Nephron (organoid): ENCODE results near the gene HPGD.
A peak's percentile ranks its signal among the peaks of the same experiment; 100 is the strongest.

Source experiments
- H3K27ac Mint-ChIP-seq, 3 experiments: 2 replicates each; pipeline ENCODE4 v1.8.0; 2020; ENCODE audit warnings: mixed read lengths in 3 of 3, mild to moderate bottlenecking in 2 of 3, moderate library complexity in 1 of 3
- H3K27me3 Mint-ChIP-seq: 2 replicates; pipeline ENCODE4 v1.8.0; 2021; ENCODE audit warnings: low read depth, mild to moderate bottlenecking, moderate library complexity, mixed read lengths
- H3K36me3 Mint-ChIP-seq: 2 replicates; pipeline ENCODE4 v1.8.0; 2020; ENCODE audit warnings: low read depth, mixed read lengths
- H3K4me1 Mint-ChIP-seq: 2 replicates; pipeline ENCODE4 v1.8.0; 2020; ENCODE audit warnings: mixed read lengths
- H3K4me3 Mint-ChIP-seq, 3 experiments: 2 replicates each; pipeline ENCODE4 v1.8.0; 2020; ENCODE audit warnings: mild to moderate bottlenecking in 3 of 3, mixed read lengths in 3 of 3, moderate library complexity in 2 of 3
- H3K9me3 Mint-ChIP-seq: 2 replicates; pipeline ENCODE4 v1.8.0; 2020; ENCODE audit warnings: mixed read lengths
- TF ChIP-seq, protein P1 (sequence below), 3 experiments: fragments of 200-600 bp; sonication (generic); IDR thresholded peaks; one replicate each; pipeline ENCODE4 v1.5.0; 2021; ENCODE audit warnings: antibody characterized with exemption in 3 of 3; ENCODE audit not compliant: unreplicated experiment in 3 of 3

The HPGD gene

DNA sequence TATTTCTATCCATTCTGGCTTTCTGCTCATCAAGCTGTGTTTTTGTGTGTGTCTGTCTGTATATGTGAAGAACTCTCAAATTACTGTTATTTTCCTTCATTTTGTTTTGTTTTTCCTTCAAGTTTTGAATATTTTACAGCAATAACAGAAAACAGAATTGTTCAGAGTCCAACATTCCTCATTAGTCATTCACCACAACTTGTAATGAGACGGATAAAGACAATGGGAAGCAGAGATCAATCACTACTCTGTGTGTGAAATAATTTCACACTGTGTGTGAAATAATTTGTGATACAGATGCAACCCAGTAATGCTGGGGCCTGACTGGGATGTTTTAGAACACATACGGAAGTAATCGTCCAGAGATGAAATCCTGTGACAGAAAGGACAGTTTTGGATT is 55.2 kb downstream of the HPGD start:
- Mint-ChIP-seq H3K27ac (peak overlapping the region in 1 of 3 experiments; percentile 1), H3K4me3 (no peak overlapping the region), H3K4me1 (peaks cover 5% of the 10 kb centered on the region), H3K9me3 (peaks cover 2% of the 10 kb centered on the region), H3K27me3 (no peaks in the 10 kb centered on the region), H3K36me3 (no peaks in the 10 kb centered on the region)
- TF ChIP-seq, protein P1, sequence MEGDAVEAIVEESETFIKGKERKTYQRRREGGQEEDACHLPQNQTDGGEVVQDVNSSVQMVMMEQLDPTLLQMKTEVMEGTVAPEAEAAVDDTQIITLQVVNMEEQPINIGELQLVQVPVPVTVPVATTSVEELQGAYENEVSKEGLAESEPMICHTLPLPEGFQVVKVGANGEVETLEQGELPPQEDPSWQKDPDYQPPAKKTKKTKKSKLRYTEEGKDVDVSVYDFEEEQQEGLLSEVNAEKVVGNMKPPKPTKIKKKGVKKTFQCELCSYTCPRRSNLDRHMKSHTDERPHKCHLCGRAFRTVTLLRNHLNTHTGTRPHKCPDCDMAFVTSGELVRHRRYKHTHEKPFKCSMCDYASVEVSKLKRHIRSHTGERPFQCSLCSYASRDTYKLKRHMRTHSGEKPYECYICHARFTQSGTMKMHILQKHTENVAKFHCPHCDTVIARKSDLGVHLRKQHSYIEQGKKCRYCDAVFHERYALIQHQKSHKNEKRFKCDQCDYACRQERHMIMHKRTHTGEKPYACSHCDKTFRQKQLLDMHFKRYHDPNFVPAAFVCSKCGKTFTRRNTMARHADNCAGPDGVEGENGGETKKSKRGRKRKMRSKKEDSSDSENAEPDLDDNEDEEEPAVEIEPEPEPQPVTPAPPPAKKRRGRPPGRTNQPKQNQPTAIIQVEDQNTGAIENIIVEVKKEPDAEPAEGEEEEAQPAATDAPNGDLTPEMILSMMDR (IDR thresholded peaks at IDR 0.05; ENCODE audit: unreplicated experiment in 3 of 3): no peak

DNA sequence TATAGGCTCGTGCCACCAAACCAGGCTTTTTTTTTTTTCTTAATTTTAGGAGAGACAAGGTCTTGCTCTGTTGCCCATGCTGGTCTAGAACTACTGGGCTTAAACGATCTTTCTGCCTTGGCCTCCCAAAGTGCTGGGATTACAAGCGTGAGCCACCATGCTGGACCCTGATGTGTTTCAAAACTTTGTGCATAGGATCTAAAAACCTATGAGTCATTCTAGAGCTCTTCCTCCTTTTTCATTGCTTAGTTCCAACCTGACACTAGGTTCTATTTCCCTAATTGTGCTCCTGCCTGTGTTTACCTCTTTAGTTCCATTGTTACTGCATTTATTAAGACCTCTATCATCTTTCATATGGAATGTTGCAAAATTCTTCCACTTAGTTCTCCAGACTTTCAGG is 57.3 kb downstream of the HPGD start:
- Mint-ChIP-seq H3K36me3 (no peaks in the 10 kb centered on the region), H3K27me3 (no peaks in the 10 kb centered on the region), H3K4me1 (peaks cover 5% of the 10 kb centered on the region), H3K27ac (no peak overlapping the region), H3K9me3 (peaks cover 2% of the 10 kb centered on the region), H3K4me3 (no peak overlapping the region)
- TF ChIP-seq, protein P1 (IDR thresholded peaks at IDR 0.05; ENCODE audit: unreplicated experiment in 3 of 3): no peak

DNA sequence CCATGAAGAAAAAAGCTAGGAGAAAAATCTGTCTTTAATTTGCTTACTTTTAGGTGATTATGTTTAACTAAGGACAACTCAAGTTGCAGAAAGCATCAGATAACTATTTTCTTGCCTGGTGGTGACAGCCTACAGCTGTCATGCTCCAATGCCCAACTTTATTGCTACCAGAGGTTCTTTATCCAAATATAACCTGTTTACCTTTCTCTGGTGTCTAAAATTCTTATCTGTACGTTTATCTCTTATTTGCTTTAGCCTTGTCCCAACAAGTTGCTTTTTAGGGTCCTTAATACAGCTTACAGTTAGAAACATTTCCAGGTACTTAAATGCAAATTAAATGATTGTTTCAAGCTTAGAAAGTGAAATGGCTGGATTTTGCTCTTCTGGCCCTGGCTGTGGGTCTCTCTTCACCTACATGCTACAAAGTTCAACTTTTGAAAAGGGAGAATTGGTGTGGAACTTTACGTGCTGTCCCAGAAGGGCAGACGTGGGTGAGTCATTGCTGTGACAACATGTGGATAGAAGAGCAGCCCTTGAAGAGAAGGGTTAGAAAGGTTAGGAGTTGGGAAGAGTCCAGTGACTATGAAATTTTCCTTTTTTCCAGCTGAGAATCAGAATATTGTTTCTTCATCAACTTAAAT is 60.7 kb downstream of the HPGD start:
- peaks cover 2% of the 10 kb centered on the region for H3K9me3 Mint-ChIP-seq
- TF ChIP-seq, protein P1 (IDR thresholded peaks at IDR 0.05; ENCODE audit: unreplicated experiment in 3 of 3): no peak

DNA sequence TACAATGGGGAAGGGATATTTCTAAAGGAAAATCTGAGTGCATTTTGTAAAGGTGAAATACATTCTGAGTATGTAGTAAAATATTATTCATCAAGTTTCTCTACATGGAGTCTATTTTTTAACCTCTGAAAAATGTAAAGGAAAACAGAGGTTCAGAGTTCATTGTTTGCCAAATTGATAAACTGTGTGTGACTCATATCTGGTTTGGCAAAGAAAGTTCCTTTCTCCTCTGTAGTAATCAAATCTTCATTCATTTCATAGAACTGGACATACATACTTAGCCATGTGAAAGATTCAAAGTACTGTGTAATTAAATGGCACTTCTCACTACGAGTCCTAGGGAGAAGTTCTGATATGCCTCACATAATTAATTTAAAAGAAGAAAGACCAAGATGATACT is 61.6 kb downstream of the HPGD start:
- H3K4me3 Mint-ChIP-seq: no peak overlapping the region
- H3K27me3 Mint-ChIP-seq: no peaks in the 10 kb centered on the region
- H3K36me3 Mint-ChIP-seq: no peaks in the 10 kb centered on the region
- H3K4me1 Mint-ChIP-seq: peaks cover 12% of the 10 kb centered on the region
- H3K27ac Mint-ChIP-seq: peak overlapping the region in 2 of 3 experiments; percentile 20 to 34
- peaks cover 2% of the 10 kb centered on the region for H3K9me3 Mint-ChIP-seq
- TF ChIP-seq, protein P1 (IDR thresholded peaks at IDR 0.05; ENCODE audit: unreplicated experiment in 3 of 3): no peak

More for the DNA sequence above, 60.7 kb downstream of the HPGD start:
- Mint-ChIP-seq H3K4me1 (peaks cover 9% of the 10 kb centered on the region), H3K4me3 (no peak overlapping the region), H3K36me3 (no peaks in the 10 kb centered on the region), H3K27me3 (no peaks in the 10 kb centered on the region), H3K27ac (peak overlapping the region in 2 of 3 experiments; percentile 20 to 45)

DNA sequence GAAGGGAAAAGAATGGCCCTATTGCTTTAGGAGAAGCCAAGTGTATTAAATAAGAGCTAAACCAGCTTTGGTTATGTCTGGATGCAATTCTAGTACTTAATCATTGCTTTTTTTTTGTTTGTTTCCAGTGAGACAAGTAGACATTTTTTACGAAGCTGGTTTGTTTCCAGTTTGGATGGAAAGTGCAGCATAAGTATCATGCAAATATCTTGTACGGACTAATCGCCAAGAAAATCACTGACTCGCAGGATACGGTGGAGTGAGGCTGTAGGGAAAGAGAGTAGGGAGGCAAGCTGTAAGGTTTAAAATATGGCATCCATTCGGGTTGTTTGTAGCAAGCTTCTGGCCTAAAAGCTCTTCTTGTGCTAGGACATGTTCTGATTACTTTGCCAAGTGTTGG is 64.8 kb downstream of the HPGD start:
- peaks cover 18% of the 10 kb centered on the region for H3K4me1 Mint-ChIP-seq
- H3K4me3 Mint-ChIP-seq: no peak overlapping the region
- H3K27ac Mint-ChIP-seq: peak overlapping the region in 2 of 3 experiments; percentile 71 to 88
- H3K36me3 Mint-ChIP-seq: no peaks in the 10 kb centered on the region
- no peaks in the 10 kb centered on the region for H3K9me3 Mint-ChIP-seq
- no peaks in the 10 kb centered on the region for H3K27me3 Mint-ChIP-seq
- TF ChIP-seq, protein P1 (IDR thresholded peaks at IDR 0.05; ENCODE audit: unreplicated experiment in 3 of 3): no peak

DNA sequence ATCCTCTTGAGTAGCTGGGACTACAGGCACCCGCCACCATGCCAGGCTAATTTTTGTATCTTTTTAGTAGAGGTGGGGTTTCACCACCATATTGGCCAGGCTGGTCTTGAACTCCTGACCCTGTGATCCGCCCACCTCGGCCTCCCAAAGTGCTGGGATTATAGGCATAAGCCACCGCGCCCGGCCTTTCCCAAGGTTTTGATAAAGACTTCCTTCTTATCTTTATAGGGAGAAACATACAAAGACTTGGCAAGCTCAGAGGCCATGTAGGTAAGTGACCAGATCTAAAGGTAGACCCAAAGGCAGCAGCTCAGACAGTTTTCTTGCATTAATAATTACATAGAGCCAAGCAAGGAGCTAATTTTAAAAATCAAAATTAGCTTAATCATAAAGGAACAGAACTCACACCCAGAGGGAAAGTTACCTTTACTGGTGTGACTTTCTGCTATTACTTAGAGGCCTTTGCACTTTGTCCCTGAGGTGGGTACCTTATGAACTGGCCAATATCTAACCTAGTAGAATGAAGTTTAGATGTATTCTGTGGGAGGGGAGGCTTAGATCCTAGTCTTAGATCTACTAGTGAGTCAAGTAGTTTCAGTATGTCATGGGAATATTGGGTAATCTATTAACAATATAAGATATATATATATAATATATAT is 67.3 kb downstream of the HPGD start:
- H3K4me3 Mint-ChIP-seq: no peak overlapping the region
- no peaks in the 10 kb centered on the region for H3K36me3 Mint-ChIP-seq
- no peak overlapping the region for H3K27ac Mint-ChIP-seq
- peaks cover 37% of the 10 kb centered on the region for H3K4me1 Mint-ChIP-seq
- TF ChIP-seq, protein P1 (IDR thresholded peaks at IDR 0.05; ENCODE audit: unreplicated experiment in 3 of 3): no peak
- H3K9me3 Mint-ChIP-seq: no peaks in the 10 kb centered on the region
- no peaks in the 10 kb centered on the region for H3K27me3 Mint-ChIP-seq
